ENCODE measurements around the gene BORCS5.

Gene BORCS5

GRCh38 chr12:12433203-12433731 lies 76.4 kb downstream of the BORCS5 start:
- no peak for DNase-seq (ENCODE audit: low spot score)

- DNase-seq (ENCODE audit: low spot score), result no peak
These were observed 80.0 kb downstream of the BORCS5 start for GRCh38 chr12:12436831-12437345.

DNA sequence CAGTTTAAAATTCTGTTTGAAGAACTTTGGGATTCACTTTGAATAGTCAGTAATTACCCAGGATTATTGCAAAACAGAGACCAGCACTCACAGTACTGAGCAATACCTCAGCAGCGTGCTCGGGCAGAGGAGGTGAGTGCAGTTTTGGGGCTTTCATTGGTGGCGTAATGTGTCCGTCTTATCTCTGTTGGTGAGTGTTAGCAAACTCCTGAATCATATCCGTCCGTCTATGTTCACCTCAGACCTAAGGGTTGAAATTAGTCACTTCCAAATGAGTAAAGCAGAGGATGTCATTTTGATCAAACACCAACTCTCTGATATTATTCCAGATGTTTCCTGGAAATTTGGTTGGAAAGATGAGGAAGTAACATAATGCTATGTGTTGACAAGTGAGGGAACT lies 82.8 kb downstream of the BORCS5 start:
- no peak for DNase-seq (ENCODE audit: low spot score)

DNA sequence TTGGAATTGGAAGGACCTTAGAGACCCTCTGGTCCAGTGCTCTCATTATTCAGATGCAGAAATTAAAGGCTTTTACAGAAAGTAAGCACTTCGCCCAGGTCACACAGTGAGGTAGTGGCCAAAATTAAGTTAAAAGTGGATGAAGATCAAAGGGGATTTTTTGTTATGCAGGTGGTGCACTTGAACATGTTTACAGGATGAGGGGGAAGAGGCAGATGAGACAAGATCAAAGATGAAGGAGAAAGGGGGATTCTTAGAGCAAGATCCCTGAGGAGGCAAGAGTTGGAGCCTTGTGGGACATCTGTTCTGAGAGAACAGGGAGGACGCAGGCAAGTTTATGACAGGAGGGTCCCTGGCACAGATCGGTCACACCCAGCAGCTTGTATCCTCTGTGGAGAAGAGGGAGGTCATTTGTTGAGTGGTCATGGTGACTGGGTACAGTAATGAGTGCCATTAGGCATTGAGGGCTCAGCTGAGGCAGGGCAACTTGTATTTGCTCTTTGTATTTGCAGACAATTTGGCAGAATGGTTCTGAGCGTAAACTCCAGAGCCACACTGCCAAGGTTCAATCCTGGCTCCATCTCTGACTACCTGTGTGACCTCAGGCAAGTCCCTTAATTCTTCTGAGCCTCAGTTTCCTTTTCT lies 84.0 kb downstream of the BORCS5 start:
- DNase-seq (ENCODE audit: low spot score), result no peak

GRCh38 chr12:12441429-12441807 lies 84.5 kb downstream of the BORCS5 start:
- DNase-seq (ENCODE audit: low spot score), result no peak

DNA sequence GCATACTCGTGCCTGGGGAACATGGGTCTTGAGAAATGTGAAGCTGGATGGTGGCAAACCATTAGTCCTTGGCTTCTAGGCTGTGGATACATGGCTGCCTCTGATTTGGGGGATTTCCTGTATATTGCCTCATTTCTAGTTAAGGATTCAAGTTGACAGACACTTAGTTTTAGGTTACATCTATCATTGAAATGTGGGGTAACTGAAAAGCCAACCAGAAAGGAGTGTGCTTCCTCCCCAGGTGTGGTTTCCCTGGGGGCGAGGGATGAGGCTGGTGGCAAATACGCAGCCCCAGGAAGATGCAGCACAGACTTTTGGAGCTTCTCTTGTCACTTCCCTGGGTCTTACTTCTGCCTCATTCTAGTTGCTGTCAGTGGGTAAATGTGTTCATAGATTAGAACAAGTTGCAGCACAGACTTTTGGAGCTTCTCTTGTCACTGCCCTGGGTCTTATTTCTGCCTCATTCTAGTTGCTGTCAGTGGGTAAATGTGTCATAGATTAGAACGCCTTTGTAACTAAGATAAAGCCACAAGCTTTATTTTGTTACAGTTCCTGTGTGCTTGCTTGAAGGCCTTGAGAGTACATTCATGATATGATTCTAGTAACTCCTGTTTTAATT lies 85.1 kb downstream of the BORCS5 start:
- no peak for DNase-seq (ENCODE audit: low spot score)

- DNase-seq (ENCODE audit: low spot score), result no peak
These were observed 85.7 kb downstream of the BORCS5 start for GRCh38 chr12:12442548-12443071.

GRCh38 chr12:12443431-12443878 lies 86.6 kb downstream of the BORCS5 start:
- DNase-seq (ENCODE audit: low spot score), result no peak

- no peak for DNase-seq (ENCODE audit: low spot score)
These were observed 88.4 kb downstream of the BORCS5 start for GRCh38 chr12:12445165-12445881.

DNA sequence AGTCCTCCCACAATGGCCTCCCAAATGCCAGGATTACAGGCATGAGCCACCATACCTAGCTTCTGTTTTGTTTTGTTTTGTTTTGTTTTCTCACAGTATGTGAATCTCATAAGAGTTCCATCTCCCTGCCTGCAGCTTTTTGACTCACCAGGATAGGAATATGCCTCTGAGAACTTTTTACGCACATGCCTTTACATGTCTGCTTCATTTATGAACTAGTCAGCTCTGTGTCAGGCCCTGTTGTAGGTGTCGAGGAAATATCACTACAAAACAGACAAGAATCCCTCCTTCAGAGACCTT lies 89.0 kb downstream of the BORCS5 start:
- DNase-seq (ENCODE audit: low spot score), result no peak

DNA sequence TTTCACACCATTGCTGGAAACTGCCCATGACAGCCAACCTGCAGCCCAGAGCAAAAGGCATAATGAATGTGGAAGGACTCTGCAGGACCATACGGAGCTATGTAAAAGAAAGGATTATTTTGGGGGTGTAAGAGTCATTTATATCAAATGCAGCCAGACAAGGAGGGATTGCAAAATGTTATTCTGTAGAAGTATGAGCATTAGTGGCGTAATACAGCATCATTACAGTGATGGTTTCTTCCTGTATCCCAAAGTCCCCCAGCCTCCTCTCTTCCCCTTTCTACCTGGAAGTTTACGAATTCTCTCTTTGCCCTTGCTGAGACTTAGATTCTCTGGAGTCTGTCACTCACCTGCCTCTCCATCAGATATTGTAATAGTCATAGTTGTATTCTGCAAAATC lies 89.9 kb downstream of the BORCS5 start:
- no peak for DNase-seq (ENCODE audit: low spot score)

DNA sequence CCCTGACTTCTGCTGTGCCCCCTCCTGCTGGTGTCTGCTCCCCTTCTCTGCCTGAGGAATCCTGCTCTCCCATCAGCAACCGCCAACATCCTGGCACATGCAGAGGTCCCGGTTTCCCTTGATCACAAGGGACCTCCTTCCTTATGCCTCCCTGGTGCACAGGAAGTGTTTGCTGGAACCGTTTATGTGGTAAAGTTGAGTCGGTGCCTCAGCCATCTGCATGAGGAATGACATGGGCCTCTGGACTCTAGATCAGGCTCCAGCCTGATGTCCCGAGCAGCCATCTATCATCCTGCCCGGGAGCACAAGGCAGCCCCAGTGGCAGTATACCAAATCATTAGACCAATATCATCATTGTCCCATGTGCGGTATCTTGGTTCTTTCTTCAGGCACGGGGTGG lies 90.4 kb downstream of the BORCS5 start:
- DNase-seq (ENCODE audit: low spot score), result no peak

DNA sequence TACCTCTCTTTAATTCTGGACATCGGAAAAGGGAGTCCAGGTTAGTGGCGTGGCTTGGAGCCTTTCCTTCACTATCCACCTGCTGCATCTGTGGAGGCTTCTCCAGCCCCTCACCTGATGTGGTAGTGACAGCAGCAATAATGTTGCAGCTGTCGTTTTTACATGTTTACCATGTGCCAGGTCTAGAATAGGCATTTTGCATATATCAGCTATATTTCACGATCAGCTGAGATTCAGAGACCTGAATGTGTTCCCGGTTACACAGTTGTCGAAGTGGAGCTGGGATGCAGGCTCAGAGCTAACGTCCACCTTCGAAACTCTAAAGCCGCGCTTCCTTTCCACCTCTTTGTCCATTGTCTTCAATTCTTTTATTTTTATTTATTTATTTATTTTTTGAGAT lies 91.0 kb downstream of the BORCS5 start:
- no peak for DNase-seq (ENCODE audit: low spot score)

DNA sequence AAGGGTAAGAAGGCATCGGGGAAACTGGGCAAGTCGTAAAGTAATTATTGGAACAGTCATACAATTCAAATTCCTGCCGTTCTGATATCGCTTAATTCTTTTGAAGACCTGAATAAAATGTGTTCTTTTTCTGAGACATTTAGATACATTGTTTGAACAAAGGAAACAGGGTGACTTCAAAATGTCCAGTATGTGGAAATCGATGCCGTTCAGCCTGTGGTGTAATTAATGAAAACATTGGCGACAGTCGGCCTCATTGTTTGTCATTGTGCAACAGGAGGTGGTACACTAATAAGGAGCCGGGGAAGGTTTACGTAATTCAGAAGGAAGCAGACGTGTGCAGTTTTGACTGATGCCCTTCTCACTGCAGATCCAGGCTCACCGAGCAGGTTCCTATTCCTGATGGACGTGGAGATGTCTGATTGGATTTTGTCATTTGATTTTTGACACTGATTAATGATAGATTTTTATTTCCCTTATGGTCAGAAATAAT lies 92.7 kb downstream of the BORCS5 start:
- DNase-seq (ENCODE audit: low spot score), result no peak

GRCh38 chr12:12450043-12450471 lies 93.2 kb downstream of the BORCS5 start:
- DNase-seq (ENCODE audit: low spot score), result no peak

DNA sequence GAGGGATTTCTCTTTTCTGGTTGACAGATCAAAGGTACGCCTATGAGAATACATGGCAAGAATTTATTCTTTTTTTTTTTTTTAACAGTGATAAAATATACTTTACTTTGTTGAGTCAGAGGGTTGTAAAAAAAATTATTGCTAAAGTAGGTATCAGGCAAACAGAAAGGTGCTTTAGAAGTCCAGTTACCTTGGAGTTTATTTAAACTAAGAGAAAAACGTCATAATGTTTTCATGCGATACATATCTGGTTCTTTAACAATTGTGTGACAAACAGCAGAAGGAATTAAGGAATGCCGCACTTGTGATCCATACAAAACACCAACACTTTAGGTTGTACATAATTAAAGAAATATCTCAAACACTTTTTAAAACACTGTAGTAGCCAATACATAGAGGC lies 94.2 kb downstream of the BORCS5 start:
- DNase-seq (ENCODE audit: low spot score), result peak; percentile 80

- no peak for DNase-seq (ENCODE audit: low spot score)
These were observed 95.5 kb downstream of the BORCS5 start for GRCh38 chr12:12452326-12452902.

- DNase-seq (ENCODE audit: low spot score), result no peak
These were observed 96.8 kb downstream of the BORCS5 start for GRCh38 chr12:12453635-12454034.

GRCh38 chr12:12454315-12454714 lies 97.4 kb downstream of the BORCS5 start:
- DNase-seq (ENCODE audit: low spot score), result no peak

GRCh38 chr12:12456637-12457036 lies 99.8 kb downstream of the BORCS5 start:
- DNase-seq (ENCODE audit: low spot score), result no peak

- no peak for DNase-seq (ENCODE audit: low spot score)
These were observed 104.4 kb downstream of the BORCS5 start for GRCh38 chr12:12460935-12461922.
